ENCODE measurements around the gene AKR1B1.

AKR1B1 gene

GRCh38 chr7:134434701-134435100, 24.2 kb downstream of the AKR1B1 start:
- POLR2A ChIA-PET = no interaction called here
- Histone ChIP-seq H3K4me1 (ENCODE audit: control insufficient read depth, insufficient read depth, low read length) (no peaks in the 10 kb centered on the region), H3K27ac (ENCODE audit: extremely low read depth, low read depth, low read length) (no peak overlapping the region), H3K36me3 (ENCODE audit: control insufficient read depth in 2 of 2, insufficient read depth in 1 of 2, low read length in 2 of 2) (peaks cover 0 to 4% of the 10 kb centered on the region in 2 experiments; a peak in 1 of 3 replicates), H3K4me3 (ENCODE audit: low read depth, low read length) (no peak overlapping the region), H3K9me3 (ENCODE audit: control insufficient read depth, insufficient read depth, low read depth, low read length) (no peaks in the 10 kb centered on the region)
- TF ChIP-seq ZNF561 (tag by site-specific recombination; IDR thresholded peaks at IDR 0.05; ENCODE audit: borderline replicate concordance) = no peak
- TF ChIP-seq, protein P1, sequence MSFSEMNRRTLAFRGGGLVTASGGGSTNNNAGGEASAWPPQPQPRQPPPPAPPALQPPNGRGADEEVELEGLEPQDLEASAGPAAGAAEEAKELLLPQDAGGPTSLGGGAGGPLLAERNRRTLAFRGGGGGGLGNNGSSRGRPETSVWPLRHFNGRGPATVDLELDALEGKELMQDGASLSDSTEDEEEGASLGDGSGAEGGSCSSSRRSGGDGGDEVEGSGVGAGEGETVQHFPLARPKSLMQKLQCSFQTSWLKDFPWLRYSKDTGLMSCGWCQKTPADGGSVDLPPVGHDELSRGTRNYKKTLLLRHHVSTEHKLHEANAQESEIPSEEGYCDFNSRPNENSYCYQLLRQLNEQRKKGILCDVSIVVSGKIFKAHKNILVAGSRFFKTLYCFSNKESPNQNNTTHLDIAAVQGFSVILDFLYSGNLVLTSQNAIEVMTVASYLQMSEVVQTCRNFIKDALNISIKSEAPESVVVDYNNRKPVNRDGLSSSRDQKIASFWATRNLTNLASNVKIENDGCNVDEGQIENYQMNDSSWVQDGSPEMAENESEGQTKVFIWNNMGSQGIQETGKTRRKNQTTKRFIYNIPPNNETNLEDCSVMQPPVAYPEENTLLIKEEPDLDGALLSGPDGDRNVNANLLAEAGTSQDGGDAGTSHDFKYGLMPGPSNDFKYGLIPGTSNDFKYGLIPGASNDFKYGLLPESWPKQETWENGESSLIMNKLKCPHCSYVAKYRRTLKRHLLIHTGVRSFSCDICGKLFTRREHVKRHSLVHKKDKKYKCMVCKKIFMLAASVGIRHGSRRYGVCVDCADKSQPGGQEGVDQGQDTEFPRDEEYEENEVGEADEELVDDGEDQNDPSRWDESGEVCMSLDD (tag by site-specific recombination; IDR thresholded peaks at IDR 0.05) = no peak
- no peak for TF ChIP-seq ZFHX2 (tag by site-specific recombination; conservative IDR thresholded peaks at IDR 0.05)
- TF ChIP-seq ZNF529 (tag by site-specific recombination; IDR thresholded peaks at IDR 0.05; ENCODE audit: insufficient replicate concordance) = no peak
- no peak for TF ChIP-seq ZNF239 (tag by site-specific recombination; IDR thresholded peaks at IDR 0.05)
- no peak for TF ChIP-seq ZNF335 (tag by site-specific recombination; conservative IDR thresholded peaks at IDR 0.05)
- CTCF ChIA-PET = interaction anchor here (0.7 to 2.1 kb wide), 6 partner anchors 43 to 171 kb away, joined by 3 to 11 read pairs (median 4); no protein-coding TSS in a partner anchor

DNA sequence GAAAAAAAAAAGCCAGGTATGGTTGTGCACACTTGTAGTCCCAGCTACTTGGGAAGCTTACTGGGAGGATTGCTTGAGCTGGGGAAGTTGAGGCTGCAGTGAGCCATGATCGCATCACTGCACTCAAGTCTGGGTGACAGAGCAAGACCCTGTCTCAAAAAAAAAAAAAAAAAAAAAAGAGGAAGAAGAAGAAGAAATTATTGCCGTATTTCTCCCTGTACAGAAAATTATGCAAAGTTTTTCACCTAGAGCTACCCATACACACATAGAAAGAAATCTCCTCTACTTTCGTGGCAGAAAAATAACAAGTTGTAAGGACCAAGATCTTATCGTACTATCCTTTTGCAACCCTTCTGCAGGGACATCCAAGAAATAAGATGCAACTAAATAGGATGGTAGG, 25.5 kb downstream of the AKR1B1 start:
- Histone ChIP-seq H3K9me3 (ENCODE audit: control insufficient read depth, insufficient read depth, low read depth, low read length) (no peaks in the 10 kb centered on the region), H3K4me3 (ENCODE audit: low read depth, low read length) (no peak overlapping the region), H3K27ac (ENCODE audit: extremely low read depth, low read depth, low read length) (no peak overlapping the region), H3K36me3 (ENCODE audit: control insufficient read depth in 2 of 2, insufficient read depth in 1 of 2, low read length in 2 of 2) (no peaks in the 10 kb centered on the region), H3K4me1 (ENCODE audit: control insufficient read depth, insufficient read depth, low read length) (no peaks in the 10 kb centered on the region)
- no peak for TF ChIP-seq REPIN1 (tag by site-specific recombination; IDR thresholded peaks at IDR 0.05; ENCODE audit: low read depth)
- ChIA-PET POLR2A (no interaction called here), CTCF (interaction anchor here (0.6 to 7.8 kb wide), 37 partner anchors 11 to 1719 kb away, joined by 3 to 167 read pairs (median 6); partner anchors contain the start of genes AKR1B1, AKR1B10 and AKR1B15)

DNA sequence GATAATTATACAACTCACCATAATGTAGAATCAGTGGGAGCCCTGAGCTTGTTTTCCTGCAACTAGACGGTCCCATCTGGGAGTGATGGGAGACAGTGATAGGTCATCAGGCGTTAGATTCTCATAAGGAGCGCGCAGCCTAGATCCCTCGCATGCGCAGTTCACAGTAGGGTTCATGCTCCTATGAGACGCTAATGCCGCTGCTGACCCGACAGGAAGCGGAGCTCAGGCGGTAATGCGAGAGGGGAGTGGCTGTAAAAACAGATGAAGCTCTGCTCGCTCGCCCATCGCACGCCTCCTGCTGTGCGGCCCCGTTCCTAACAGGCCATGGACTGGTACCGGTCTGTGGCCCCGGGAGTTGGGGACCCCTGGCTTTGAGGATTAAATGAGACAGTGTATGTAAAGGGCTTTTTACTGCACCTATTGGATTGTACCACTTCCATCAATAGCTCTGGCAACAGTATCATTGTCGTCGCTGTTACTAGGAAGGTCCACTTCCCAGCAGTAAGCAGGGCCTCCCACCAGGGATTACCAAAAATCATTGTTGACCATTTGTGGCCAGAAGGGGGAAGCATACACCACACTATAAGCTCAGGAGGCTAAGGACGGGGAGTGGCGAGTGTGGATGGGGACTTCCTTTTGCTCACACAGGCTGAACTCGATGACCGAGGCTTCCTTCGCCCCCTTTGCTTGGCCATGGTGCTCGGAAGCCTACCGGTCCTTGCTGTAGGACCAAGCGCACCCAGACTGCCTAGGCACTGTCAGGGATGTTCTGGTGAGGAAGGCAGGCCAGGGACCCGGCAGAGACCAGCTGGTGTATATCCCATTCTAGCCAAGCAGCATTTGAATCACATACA, 26.4 kb downstream of the AKR1B1 start:
- H3K27ac ChIP-seq (ENCODE audit: extremely low read depth, low read depth, low read length) = no peak overlapping the region; the same call in 1 of the 2 replicates
- peak overlapping the region; percentile 37 for H3K4me3 ChIP-seq (ENCODE audit: low read depth, low read length)
- POLR2A ChIA-PET = interaction anchor here (0.6 to 1.2 kb wide), 6 partner anchors 26 to 236 kb away, joined by 3 to 5 read pairs (median 4); partner anchors contain the start of genes AKR1B1 and SLC35B4
- TF ChIP-seq ZBTB21 (tag by site-specific recombination; IDR thresholded peaks at IDR 0.05) (0 out of 2 replicates have a peak, but pooled peaks have one; percentile 6), FEZF1 (tag by site-specific recombination; IDR thresholded peaks at IDR 0.05) (no peak), RBAK (tag by site-specific recombination; IDR thresholded peaks at IDR 0.05) (no peak), ZNF514 (tag by site-specific recombination; IDR thresholded peaks at IDR 0.05) (no peak), ZNF677 (tag by site-specific recombination; IDR thresholded peaks at IDR 0.05) (no peak), ZNF549 (tag by site-specific recombination; IDR thresholded peaks at IDR 0.05) (0 out of 2 replicates have a peak, but pooled peaks have one; percentile 58), ZNF501 (tag by site-specific recombination; IDR thresholded peaks at IDR 0.05) (peak; percentile 76; the same call in 1 of the 2 replicates), ZNF621 (tag by site-specific recombination; IDR thresholded peaks at IDR 0.05) (no peak), ZBTB11 (tag by site-specific recombination; conservative IDR thresholded peaks at IDR 0.05; ENCODE audit: low read depth) (no peak), ZNF140 (tag by site-specific recombination; IDR thresholded peaks at IDR 0.05) (no peak)
- TF ChIP-seq, protein P2, sequence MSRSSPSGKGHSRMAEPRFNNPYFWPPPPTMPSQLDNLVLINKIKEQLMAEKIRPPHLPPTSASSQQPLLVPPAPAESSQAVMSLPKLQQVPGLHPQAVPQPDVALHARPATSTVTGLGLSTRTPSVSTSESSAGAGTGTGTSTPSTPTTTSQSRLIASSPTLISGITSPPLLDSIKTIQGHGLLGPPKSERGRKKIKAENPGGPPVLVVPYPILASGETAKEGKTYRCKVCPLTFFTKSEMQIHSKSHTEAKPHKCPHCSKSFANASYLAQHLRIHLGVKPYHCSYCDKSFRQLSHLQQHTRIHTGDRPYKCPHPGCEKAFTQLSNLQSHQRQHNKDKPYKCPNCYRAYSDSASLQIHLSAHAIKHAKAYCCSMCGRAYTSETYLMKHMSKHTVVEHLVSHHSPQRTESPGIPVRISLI (tag by site-specific recombination; IDR thresholded peaks at IDR 0.05) = no peak
- TF ChIP-seq, protein P3, sequence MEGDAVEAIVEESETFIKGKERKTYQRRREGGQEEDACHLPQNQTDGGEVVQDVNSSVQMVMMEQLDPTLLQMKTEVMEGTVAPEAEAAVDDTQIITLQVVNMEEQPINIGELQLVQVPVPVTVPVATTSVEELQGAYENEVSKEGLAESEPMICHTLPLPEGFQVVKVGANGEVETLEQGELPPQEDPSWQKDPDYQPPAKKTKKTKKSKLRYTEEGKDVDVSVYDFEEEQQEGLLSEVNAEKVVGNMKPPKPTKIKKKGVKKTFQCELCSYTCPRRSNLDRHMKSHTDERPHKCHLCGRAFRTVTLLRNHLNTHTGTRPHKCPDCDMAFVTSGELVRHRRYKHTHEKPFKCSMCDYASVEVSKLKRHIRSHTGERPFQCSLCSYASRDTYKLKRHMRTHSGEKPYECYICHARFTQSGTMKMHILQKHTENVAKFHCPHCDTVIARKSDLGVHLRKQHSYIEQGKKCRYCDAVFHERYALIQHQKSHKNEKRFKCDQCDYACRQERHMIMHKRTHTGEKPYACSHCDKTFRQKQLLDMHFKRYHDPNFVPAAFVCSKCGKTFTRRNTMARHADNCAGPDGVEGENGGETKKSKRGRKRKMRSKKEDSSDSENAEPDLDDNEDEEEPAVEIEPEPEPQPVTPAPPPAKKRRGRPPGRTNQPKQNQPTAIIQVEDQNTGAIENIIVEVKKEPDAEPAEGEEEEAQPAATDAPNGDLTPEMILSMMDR (tag by site-specific recombination; IDR thresholded peaks at IDR 0.05) = peak; percentile 94

More for the DNA sequence above, 26.4 kb downstream of the AKR1B1 start:
- CTCF ChIA-PET = interaction anchor here (0.5 to 7.8 kb wide), 57 partner anchors 11 to 1936 kb away, joined by 3 to 167 read pairs (median 4); partner anchors contain the start of genes AKR1B1, AKR1B10 and AKR1B15
- no peaks in the 10 kb centered on the region for H3K36me3 ChIP-seq (ENCODE audit: control insufficient read depth in 2 of 2, insufficient read depth in 1 of 2, low read length in 2 of 2)
- no peaks in the 10 kb centered on the region for H3K4me1 ChIP-seq (ENCODE audit: control insufficient read depth, insufficient read depth, low read length)
- H3K9me3 ChIP-seq (ENCODE audit: control insufficient read depth, insufficient read depth, low read depth, low read length) = no peaks in the 10 kb centered on the region
